ENCODE measurements around the gene GAL3ST2.

DNA sequence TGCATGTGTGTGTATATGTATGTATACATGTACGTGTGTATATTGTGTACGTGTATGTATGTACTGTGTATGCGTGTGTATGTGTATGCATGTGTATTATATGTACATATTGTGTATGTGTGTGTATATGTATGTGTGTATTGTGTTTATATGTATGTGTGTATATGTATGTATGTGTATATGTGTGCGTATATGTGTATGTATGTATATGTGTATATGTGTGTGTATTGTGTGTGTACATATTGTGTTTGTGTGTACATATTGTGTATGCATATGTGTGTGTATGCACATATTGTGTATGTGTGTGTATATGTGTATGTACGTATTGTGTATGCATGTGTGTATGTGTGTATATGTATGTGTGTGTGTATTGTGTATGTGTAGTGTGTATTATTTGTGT lies 16.8 kb downstream of the GAL3ST2 start:
- TF ChIP-seq, protein P1, sequence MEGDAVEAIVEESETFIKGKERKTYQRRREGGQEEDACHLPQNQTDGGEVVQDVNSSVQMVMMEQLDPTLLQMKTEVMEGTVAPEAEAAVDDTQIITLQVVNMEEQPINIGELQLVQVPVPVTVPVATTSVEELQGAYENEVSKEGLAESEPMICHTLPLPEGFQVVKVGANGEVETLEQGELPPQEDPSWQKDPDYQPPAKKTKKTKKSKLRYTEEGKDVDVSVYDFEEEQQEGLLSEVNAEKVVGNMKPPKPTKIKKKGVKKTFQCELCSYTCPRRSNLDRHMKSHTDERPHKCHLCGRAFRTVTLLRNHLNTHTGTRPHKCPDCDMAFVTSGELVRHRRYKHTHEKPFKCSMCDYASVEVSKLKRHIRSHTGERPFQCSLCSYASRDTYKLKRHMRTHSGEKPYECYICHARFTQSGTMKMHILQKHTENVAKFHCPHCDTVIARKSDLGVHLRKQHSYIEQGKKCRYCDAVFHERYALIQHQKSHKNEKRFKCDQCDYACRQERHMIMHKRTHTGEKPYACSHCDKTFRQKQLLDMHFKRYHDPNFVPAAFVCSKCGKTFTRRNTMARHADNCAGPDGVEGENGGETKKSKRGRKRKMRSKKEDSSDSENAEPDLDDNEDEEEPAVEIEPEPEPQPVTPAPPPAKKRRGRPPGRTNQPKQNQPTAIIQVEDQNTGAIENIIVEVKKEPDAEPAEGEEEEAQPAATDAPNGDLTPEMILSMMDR (IDR thresholded peaks at IDR 0.05) = no peak
- no peak for TF ChIP-seq POLR2A (IDR thresholded peaks at IDR 0.05)

All from Peyer's patch (tissue), 4 donors.